ENCODE data around the gene LYSMD4. TPM values are rescaled to one million over a fixed set of nuclear protein-coding genes. Genes with fewer than 3 reads are reported as not detected.

The LYSMD4 gene
- total RNA-seq, 1 donor from 2014 or later = 49.8 TPM

DNA sequence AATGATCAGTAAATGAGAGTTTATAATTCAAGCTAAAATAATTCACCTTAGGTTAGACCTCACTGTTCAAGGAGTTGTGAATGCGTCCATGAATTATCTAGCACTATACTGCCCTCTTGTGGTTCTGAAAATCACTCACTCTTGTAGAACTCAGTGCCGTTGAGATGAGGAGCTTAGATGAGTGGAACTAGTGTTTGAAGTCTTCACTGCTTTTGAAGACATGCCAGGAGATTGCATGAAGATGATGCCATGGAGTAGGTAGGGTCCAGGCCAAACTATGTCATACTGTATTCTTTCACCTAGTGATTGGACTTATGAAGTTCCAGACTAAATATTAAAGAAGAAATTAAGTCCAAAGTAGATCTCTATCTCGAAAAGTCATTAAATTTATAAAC is 28.8 kb downstream of the LYSMD4 start:
- H3K27ac Mint-ChIP-seq (ENCODE audit: unreplicated experiment) = peak overlapping the region; percentile 6
- no peak overlapping the region for H3K4me3 Mint-ChIP-seq (ENCODE audit: unreplicated experiment)
- peaks cover 8% of the 10 kb centered on the region for H3K36me3 Mint-ChIP-seq (ENCODE audit: unreplicated experiment)
- DNase-seq = no peak
- H3K4me1 Mint-ChIP-seq (ENCODE audit: low read depth, unreplicated experiment) = peaks cover 27% of the 10 kb centered on the region
- H3K27me3 Mint-ChIP-seq (ENCODE audit: unreplicated experiment) = no peaks in the 10 kb centered on the region
- TF ChIP-seq, protein P1, sequence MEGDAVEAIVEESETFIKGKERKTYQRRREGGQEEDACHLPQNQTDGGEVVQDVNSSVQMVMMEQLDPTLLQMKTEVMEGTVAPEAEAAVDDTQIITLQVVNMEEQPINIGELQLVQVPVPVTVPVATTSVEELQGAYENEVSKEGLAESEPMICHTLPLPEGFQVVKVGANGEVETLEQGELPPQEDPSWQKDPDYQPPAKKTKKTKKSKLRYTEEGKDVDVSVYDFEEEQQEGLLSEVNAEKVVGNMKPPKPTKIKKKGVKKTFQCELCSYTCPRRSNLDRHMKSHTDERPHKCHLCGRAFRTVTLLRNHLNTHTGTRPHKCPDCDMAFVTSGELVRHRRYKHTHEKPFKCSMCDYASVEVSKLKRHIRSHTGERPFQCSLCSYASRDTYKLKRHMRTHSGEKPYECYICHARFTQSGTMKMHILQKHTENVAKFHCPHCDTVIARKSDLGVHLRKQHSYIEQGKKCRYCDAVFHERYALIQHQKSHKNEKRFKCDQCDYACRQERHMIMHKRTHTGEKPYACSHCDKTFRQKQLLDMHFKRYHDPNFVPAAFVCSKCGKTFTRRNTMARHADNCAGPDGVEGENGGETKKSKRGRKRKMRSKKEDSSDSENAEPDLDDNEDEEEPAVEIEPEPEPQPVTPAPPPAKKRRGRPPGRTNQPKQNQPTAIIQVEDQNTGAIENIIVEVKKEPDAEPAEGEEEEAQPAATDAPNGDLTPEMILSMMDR (IDR thresholded peaks at IDR 0.05; ENCODE audit: partially characterized antibody, unreplicated experiment) = peak; percentile 69
- no peaks in the 10 kb centered on the region for H3K9me3 Mint-ChIP-seq (ENCODE audit: unreplicated experiment)

DNA sequence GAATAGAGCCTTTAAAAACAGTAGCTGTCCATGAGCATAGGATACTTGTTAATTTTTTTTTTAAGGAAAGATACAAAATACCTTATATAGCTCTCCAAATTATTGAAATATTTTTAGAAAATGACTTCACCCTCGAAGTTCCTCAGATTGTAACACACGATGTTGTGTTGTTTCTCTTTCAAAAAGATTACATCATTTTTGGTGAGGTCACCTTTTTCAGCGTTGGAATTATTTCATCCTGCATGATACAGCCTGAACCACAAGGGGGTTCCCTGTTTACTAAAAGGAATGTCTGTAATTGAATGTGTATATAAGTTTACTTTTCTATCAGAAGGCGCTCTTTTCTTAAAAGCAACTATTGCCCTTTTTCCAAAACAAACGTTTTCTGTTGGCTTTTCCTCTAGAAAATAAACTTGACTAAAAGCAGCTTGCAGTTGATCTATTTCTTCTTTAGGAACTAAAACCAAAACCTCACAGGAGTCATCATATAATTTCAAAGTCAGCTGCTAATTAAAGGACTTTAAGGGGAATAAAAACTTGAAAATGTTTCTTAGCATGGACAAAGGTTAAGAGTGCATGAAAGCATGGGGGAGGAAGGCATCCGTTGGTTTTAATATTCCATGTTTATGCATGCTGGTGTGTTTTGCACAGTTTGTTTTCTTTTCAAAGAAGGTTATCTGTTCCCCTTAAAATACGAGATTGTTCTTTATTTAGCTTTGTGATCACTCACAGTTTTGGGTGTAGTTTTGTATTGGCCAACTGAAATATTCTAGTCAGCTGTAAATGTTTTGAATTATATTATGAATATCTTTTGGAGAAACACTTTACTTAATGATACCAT is 29.4 kb downstream of the LYSMD4 start:
- TF ChIP-seq, protein P1 (IDR thresholded peaks at IDR 0.05; ENCODE audit: partially characterized antibody, unreplicated experiment) = peak; percentile 50
- Mint-ChIP-seq H3K4me3 (ENCODE audit: unreplicated experiment) (no peak overlapping the region), H3K27ac (ENCODE audit: unreplicated experiment) (peak overlapping the region; percentile 6), H3K27me3 (ENCODE audit: unreplicated experiment) (no peaks in the 10 kb centered on the region), H3K36me3 (ENCODE audit: unreplicated experiment) (peaks cover 4% of the 10 kb centered on the region), H3K9me3 (ENCODE audit: unreplicated experiment) (no peaks in the 10 kb centered on the region), H3K4me1 (ENCODE audit: low read depth, unreplicated experiment) (peaks cover 21% of the 10 kb centered on the region)
- no peak for DNase-seq

DNA sequence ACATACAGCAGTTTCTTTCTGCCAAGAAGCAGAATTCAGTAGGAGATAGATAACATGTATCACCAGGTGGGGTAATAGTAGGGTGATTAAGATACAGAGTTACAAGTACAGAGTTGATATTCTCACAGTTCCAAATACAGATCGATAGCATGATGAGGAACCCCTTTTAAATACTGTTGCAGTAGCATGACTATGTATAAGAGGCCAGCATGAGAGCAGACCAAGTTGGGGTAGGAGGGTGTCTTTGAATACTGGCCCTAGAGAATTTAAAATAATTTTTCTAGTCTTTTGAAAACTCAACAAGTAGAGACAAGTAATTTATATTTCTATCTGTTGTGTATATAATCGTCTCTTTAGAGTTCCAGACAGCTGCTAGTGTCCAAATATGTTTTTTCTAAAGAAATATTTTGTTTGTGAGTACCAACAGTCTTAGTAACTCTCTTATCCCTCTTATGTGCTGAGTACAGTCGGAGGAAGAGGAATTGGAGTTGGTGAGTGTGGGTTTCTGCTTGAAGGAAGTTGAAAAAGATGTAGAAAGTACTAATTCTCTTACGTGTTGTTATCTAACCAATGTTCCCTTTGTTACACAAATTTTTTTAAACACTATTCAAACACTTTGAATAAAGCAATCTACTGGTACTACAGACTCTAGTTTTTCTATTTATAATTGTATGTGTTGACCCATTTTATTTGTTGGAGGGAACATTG is 30.2 kb downstream of the LYSMD4 start:
- Mint-ChIP-seq H3K27me3 (ENCODE audit: unreplicated experiment) (no peaks in the 10 kb centered on the region), H3K4me1 (ENCODE audit: low read depth, unreplicated experiment) (peaks cover 16% of the 10 kb centered on the region), H3K27ac (ENCODE audit: unreplicated experiment) (peak overlapping the region; percentile 45), H3K36me3 (ENCODE audit: unreplicated experiment) (no peaks in the 10 kb centered on the region), H3K4me3 (ENCODE audit: unreplicated experiment) (no peak overlapping the region), H3K9me3 (ENCODE audit: unreplicated experiment) (no peaks in the 10 kb centered on the region)
- TF ChIP-seq, protein P1 (IDR thresholded peaks at IDR 0.05; ENCODE audit: partially characterized antibody, unreplicated experiment) = no peak
- no peak for DNase-seq

DNA sequence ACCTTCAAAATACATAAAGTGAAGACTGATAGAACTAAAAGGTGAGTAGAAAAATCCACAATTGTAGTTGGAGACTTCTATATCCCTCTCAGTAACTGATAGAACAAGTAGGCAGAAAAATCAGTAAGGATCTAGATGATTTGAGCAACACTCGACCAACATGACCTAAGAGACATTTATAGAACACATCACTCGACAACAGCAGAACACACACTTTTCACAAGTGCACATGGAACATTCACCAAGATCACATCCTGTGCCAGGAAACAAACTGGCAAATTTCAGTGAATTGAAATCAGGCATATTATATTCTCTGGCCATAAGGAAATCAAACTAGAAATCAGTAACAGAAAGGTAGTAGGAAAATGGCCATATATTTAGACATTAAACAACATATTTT is 37.1 kb downstream of the LYSMD4 start:
- TF ChIP-seq, protein P1 (IDR thresholded peaks at IDR 0.05; ENCODE audit: partially characterized antibody, unreplicated experiment) = no peak
- Mint-ChIP-seq H3K9me3 (ENCODE audit: unreplicated experiment) (no peaks in the 10 kb centered on the region), H3K27ac (ENCODE audit: unreplicated experiment) (no peak overlapping the region), H3K4me1 (ENCODE audit: low read depth, unreplicated experiment) (peaks cover 2% of the 10 kb centered on the region), H3K27me3 (ENCODE audit: unreplicated experiment) (peaks cover 2% of the 10 kb centered on the region), H3K4me3 (ENCODE audit: unreplicated experiment) (no peak overlapping the region), H3K36me3 (ENCODE audit: unreplicated experiment) (peaks cover 11% of the 10 kb centered on the region)
- no peak for DNase-seq

DNA sequence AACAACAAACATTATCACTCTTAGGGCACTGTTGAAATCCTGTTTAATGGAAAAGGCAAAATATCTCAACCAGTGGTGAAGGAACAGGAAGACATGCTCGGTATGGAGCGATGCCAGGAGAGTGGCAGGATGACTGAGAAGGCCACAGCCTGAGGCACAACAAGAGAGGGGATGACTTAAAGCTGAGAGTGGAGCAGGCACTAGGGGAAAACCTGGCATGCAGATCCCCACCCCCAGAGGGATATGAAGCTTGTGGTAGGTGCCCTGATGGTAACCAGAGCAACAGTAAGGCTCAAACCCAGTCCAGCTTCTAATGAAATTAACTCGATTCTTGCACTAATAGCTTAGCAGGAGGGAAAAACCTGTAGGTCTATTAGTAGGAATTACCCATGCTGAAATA is 40.4 kb downstream of the LYSMD4 start:
- Mint-ChIP-seq H3K27me3 (ENCODE audit: unreplicated experiment) (peaks cover 4% of the 10 kb centered on the region), H3K4me3 (ENCODE audit: unreplicated experiment) (no peak overlapping the region), H3K4me1 (ENCODE audit: low read depth, unreplicated experiment) (peaks cover 2% of the 10 kb centered on the region), H3K36me3 (ENCODE audit: unreplicated experiment) (peaks cover 25% of the 10 kb centered on the region), H3K9me3 (ENCODE audit: unreplicated experiment) (no peaks in the 10 kb centered on the region), H3K27ac (ENCODE audit: unreplicated experiment) (peak overlapping the region; percentile 57)
- TF ChIP-seq, protein P1 (IDR thresholded peaks at IDR 0.05; ENCODE audit: partially characterized antibody, unreplicated experiment) = no peak
- no peak for DNase-seq

Measured in glutamatergic neuron (in vitro differentiated cells).